Measurements from ENCODE around the gene STPG2.

DNA sequence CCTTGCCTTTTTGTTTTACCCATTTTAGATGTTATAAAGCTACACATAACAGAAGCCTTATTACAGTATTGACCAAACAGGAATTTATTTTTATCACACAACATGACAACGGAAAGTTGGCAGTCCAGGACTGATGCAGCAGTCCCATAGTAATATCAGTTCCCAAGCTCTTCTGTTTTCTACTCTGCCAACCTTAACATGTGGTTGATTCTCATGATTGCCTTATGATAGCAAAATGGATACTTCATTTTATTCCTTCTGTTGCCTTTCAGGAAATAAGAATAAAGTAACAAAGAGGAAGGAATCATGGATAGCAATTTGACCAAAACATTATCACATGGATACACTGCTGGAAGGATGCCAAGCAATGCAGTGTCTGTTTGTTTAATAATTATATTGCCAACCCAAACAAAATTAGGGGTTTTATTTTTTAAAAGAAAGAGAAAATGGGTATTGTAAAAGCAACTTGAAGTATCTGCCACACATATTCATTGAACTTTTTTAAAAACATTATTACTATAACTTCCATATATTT is 275.7 kb downstream of the STPG2 start:
- TF ChIP-seq, protein P1, sequence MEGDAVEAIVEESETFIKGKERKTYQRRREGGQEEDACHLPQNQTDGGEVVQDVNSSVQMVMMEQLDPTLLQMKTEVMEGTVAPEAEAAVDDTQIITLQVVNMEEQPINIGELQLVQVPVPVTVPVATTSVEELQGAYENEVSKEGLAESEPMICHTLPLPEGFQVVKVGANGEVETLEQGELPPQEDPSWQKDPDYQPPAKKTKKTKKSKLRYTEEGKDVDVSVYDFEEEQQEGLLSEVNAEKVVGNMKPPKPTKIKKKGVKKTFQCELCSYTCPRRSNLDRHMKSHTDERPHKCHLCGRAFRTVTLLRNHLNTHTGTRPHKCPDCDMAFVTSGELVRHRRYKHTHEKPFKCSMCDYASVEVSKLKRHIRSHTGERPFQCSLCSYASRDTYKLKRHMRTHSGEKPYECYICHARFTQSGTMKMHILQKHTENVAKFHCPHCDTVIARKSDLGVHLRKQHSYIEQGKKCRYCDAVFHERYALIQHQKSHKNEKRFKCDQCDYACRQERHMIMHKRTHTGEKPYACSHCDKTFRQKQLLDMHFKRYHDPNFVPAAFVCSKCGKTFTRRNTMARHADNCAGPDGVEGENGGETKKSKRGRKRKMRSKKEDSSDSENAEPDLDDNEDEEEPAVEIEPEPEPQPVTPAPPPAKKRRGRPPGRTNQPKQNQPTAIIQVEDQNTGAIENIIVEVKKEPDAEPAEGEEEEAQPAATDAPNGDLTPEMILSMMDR (IDR thresholded peaks at IDR 0.05), result no peak
- TF ChIP-seq POLR2A (IDR thresholded peaks at IDR 0.05) (no peak), EP300 (IDR thresholded peaks at IDR 0.05) (no peak)
